Adipose tissue (tissue), 3 donors: Measurements from ENCODE around the gene SOX15. TPM values are rescaled to one million over a fixed set of nuclear protein-coding genes. Genes with fewer than 3 reads are reported as not detected.

ENCODE experiments used
- H3K27ac ChIP-seq: one replicate; pipeline ENCODE4 v1.5.1; 2013; ENCODE audit warnings: low read depth, low read length
- WGBS, 3 donors: extraction: QIAGEN DNeasy Blood & Tissue Kit; methylation state at CpG; one replicate each; pipeline ENCODE4 v1.1.7; 2013; 5-methylcytosine and 5-hydroxymethylcytosine counted together
- polyA plus RNA-seq, 3 donors: library from polyadenylated mRNA; stranded (reverse); fragments of 200-250 nt; gene quantifications; one replicate each; pipeline ENCODE4 v1.2.3, GENCODE V29; 2013
- donor health status: healthy with polysubstance abuse.
- donor health status: Bipolar disorder and iron deficiency.
- donor health status: healthy.

SOX15 gene
- polyA plus RNA-seq, 3 donors: 0.21 to 2.7 (median 0.46) TPM

DNA sequence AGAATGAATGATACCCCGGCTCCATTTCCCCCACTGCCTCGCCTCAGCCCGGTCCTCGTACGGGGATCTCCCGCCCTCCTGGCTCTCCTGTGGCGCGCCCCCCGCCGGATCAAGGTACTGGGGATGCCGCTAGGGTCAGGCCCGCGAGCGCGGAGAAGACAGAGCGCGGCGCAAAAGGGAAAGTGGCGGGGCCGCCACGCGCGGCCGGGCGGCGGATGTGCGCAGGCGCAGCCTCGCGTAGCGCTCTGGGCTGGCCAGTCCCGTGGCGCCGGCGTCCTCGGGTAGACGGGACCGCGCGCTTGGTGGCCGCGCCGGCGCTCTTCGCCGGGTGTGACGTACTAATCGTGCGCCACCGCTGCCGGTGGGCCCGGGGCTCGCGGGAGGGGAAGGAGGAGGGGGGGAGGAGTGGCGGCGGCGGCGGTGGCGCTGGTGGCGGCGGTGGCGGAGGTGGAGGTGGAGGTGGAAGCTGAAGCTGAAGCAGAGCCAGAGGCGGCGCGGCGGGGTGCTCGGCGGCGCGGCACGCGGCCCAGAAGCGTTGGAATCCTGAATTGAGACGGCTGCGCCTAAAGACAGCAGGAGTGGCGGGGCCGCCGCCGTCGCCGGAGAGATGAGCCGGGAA, 28.2 kb downstream of the SOX15 start, which contains the start of gene SENP3:
Gene SENP3 (plus strand): TSS at position 331 of the 619 bp plus-strand sequence. CDS start 1,158 bp downstream, outside the sequence.
- 0% methylated on average over 48 to 82 of the region's 82 CpGs for WGBS, 3 donors
- peak within 1 kb of the TSS; percentile 40 for H3K27ac ChIP-seq

DNA sequence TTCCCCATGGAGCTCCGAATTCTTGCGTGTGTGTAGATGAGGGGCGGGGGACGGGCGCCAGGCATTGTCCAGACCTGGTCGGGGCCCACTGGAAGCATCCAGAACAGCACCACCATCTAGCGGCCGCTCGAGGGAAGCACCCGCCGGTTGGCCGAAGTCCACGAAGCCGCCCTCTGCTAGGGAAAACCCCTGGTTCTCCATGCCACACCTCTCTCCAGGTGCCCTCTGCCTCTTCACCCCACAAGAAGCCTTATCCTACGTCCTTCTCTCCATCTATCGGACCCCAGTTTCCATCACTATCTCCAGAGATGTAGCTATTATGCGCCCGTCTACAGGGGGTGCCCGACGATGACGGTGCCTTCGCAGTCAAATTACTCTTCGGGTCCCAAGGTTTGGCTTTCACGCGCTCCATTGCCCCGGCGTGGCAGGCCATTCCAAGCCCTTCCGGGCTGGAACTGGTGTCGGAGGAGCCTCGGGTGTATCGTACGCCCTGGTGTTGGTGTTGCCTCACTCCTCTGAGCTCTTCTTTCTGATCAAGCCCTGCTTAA, 28.8 kb downstream of the SOX15 start:
- WGBS, 3 donors: 0 to 1% (median 0%) methylated on average over 32 of the region's 32 CpGs

GRCh38 chr17:7560172-7561027, 29.5 kb downstream of the SOX15 start:
- 20 to 36% (median 33%) methylated on average over 22 of the region's 22 CpGs for WGBS, 3 donors
- no peak overlapping the region for H3K27ac ChIP-seq

More for the DNA sequence above, 28.8 kb downstream of the SOX15 start:
- peak overlapping the region; percentile 40 for H3K27ac ChIP-seq

- WGBS, 3 donors: 22 to 64% (median 48%) methylated on average over 18 of the region's 18 CpGs
- no peak overlapping the region for H3K27ac ChIP-seq
These were observed 30.3 kb downstream of the SOX15 start for GRCh38 chr17:7559320-7560171.

GRCh38 chr17:7558544-7559319, 31.2 kb downstream of the SOX15 start, which contains the start of gene TNFSF13:
TNFSF13 (plus strand) TSS chr17:7558750; CDS start chr17:7559040, 290 bp downstream.
- peak within 1 kb of the TSS; percentile 90 for H3K27ac ChIP-seq
- WGBS, 3 donors: 10 to 16% (median 12%) methylated on average over 16 of the region's 16 CpGs

DNA sequence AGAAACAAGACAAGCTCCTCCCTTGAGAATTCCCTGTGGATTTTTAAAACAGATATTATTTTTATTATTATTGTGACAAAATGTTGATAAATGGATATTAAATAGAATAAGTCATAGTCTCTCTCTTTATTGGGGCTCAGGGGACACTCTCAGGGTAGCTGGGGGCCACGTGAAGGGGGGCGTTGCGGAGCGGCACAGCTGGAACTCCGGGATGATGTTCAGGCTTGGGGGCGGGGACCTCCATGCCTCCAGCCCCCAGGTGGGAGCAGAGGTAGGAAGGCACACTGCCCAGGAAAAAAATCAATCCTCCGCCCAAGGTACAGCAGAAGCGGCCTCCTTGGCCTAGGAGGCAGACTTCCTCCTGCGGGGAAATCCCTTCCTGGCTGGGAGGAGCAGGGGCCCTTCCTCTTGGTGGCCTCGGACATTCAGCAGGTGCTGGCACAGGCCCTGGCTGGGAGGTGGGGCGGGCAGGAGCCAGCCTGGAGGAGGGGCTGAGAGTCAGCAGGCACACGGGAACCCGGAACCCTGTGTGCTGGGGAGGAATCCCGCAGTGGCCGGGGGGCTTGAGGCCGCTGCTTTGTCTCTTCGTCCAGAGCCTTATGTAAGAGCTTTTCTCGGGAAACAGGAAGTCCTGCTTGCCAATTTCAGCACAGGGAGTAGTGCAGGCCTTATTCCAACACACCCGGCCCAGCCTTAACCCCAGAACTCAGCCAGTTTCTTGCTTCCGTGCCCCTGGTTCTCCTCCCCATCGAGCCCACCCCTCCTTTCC, 31.9 kb downstream of the SOX15 start:
- H3K27ac ChIP-seq: peak overlapping the region; percentile 90
- WGBS, 3 donors: 2 to 5% (median 3%) methylated on average over 21 of the region's 21 CpGs

DNA sequence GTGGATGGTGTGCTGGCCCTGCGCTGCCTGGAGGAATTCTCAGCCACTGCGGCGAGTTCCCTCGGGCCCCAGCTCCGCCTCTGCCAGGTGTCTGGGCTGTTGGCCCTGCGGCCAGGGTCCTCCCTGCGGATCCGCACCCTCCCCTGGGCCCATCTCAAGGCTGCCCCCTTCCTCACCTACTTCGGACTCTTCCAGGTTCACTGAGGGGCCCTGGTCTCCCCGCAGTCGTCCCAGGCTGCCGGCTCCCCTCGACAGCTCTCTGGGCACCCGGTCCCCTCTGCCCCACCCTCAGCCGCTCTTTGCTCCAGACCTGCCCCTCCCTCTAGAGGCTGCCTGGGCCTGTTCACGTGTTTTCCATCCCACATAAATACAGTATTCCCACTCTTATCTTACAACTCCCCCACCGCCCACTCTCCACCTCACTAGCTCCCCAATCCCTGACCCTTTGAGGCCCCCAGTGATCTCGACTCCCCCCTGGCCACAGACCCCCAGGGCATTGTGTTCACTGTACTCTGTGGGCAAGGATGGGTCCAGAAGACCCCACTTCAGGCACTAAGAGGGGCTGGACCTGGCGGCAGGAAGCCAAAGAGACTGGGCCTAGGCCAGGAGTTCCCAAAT, 32.6 kb downstream of the SOX15 start:
- WGBS, 3 donors: 59 to 66% (median 60%) methylated on average over 19 of the region's 19 CpGs
- no peak overlapping the region for H3K27ac ChIP-seq

DNA sequence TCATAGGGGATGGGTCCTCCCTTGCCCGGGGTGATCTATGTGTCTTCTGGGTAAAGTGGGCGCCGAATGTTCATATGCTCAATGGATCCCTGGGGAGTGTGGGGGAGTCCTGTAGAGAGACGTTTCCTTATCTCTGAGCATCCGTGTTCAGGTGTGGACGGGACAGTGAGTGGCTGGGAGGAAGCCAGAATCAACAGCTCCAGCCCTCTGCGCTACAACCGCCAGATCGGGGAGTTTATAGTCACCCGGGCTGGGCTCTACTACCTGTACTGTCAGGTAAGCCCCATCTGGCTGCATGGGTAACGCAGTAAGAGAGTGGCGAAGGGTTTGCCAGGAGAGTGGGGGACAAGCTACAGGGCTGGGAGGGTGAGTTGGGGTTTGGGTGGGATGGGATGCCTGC, 33.3 kb downstream of the SOX15 start:
- no peak overlapping the region for H3K27ac ChIP-seq
- 82 to 86% (median 83%) methylated on average over 12 of the region's 12 CpGs for WGBS, 3 donors

DNA sequence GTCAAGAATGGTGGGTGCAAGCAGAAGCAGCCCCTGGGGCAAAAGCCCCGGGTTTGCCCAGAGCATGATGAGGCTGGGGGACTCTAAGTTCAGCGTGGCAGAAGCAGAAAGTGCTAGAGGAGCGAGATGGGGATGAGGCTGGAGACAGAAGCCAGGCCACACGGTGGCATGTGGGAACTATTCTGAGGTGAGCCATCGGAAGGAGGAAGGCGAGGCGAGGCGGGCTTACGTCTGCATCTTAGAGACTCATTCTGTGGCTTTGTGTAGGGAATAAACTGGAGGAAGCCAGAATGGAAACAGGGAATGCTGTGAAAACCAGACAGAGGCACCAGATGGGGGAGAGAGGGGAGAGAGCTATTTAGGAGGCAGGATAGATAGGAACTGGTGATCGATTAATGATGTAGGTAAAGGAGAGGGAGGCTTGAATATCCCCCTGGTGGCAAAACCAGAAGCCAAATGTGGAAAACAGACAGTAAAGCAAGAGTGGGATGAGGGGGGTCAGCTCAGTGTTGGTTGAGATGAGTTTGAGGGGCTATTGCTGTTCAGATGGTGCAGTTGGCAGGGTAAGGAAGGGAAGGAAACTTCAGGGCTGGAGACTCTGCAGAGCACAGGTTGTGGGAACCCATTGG, 34.5 kb downstream of the SOX15 start:
- H3K27ac ChIP-seq: no peak overlapping the region
- 65 to 77% (median 69%) methylated on average over 10 of the region's 10 CpGs for WGBS, 3 donors

DNA sequence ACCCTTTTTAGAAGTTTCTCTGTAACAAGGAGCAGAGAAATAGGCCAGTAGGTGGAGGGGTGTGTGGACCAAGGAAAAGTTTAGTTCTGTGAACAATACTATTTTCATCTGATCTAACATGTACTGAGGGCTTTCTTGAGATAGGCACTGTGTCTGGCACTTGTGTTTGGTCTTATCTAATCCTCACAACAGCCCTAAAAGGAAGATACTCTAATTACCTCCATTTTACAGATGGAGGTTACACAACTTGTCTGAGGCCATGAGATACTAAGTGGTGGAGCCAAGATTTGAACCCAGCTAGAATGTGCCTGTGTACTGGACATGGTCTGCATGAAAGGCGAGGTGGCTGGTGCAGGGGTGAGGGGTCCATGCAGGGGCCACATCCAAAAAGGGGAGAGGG, 36.5 kb downstream of the SOX15 start:
- H3K27ac ChIP-seq: no peak overlapping the region
- WGBS, 3 donors: 95 to 100% (median 100%) methylated on average over 1 of the region's 1 CpG

- 50 to 82% (median 63%) methylated on average over 6 of the region's 6 CpGs for WGBS, 3 donors
- H3K27ac ChIP-seq: no peak overlapping the region
These were observed 37.3 kb downstream of the SOX15 start for GRCh38 chr17:7552621-7553051.

DNA sequence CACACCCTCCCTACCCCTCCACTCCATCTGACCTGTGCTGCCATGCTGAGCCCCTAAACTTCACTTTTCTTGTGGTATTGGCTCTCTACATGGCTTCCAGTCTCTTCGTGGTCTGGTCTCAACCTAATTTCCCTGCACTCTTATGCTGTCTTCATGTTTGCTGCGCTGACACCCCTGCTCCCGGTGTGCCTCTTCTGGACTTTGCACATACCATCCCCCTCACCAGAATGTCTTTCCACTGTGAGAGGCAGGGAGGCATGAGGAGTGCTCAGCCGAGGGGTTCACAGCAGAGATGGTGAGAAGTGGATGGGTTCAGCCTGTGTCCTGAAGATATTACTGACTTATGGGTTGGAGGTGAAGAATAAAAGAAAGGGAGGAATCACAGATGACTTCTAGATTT, 38.5 kb downstream of the SOX15 start:
- no peak overlapping the region for H3K27ac ChIP-seq
- WGBS, 3 donors: 82 to 87% (median 86%) methylated on average over 4 of the region's 4 CpGs

- WGBS, 3 donors: 61 to 68% (median 61%) methylated on average over 6 of the region's 6 CpGs
- no peak overlapping the region for H3K27ac ChIP-seq
These were observed 39.5 kb downstream of the SOX15 start for GRCh38 chr17:7550344-7550743.

GRCh38 chr17:7549401-7550055, 40.4 kb downstream of the SOX15 start:
- 26 to 36% (median 30%) methylated on average over 20 of the region's 20 CpGs for WGBS, 3 donors
- no peak overlapping the region for H3K27ac ChIP-seq

GRCh38 chr17:7548585-7549400, 41.1 kb downstream of the SOX15 start, which contains the start of gene TNFSF12:
TNFSF12 (plus strand) TSS chr17:7549058; CDS start chr17:7549154, 96 bp downstream.
- WGBS, 3 donors: 1 to 2% (median 1%) methylated on average over 39 to 65 of the region's 65 CpGs
- H3K27ac ChIP-seq: no peak within 1 kb of the TSS
